Naive B cell (primary cell): Measurements from ENCODE around the gene PIP4P1. TPM values are rescaled to one million over a fixed set of nuclear protein-coding genes. Genes with fewer than 3 reads are reported as not detected.

Experiments
- polyA plus RNA-seq, 6 donors: library from polyadenylated mRNA; unstranded; fragments of 300-500 nt; fragmentation: Illumina TruSeq; gene quantifications; one replicate each; pipeline ENCODE4 v1.2.3, GENCODE V29; 2021; ENCODE audit warnings: low read depth in 6 of 6

Gene PIP4P1
- polyA plus RNA-seq, 6 donors from 2014 or later, result 40.1 to 67.6 (median 50.4) TPM

Other genes starting within 250 kb of the PIP4P1 start
- gene OR11H6, start 237.7 kb downstream of the PIP4P1 start, polyA plus RNA-seq, result not detected
- gene OR11H7, start 232.5 kb downstream of the PIP4P1 start, polyA plus RNA-seq, result not detected
- not detected for gene OR11H4, start 222.1 kb downstream of the PIP4P1 start, polyA plus RNA-seq
- gene TTC5, start 155.5 kb downstream of the PIP4P1 start, polyA plus RNA-seq, result 10 to 100 TPM; 21.8 to 28.5 (median 26.6) TPM
- gene CCNB1IP1, start 128.2 kb downstream of the PIP4P1 start, polyA plus RNA-seq, result 10 to 100 TPM; 24.9 to 44.6 (median 32.7) TPM
- gene PARP2, start 117.8 kb downstream of the PIP4P1 start, polyA plus RNA-seq, result 10 to 100 TPM in 3 of 6 donors, 1 to 10 TPM in 3; 6.2 to 17.0 (median 10.6) TPM
- gene TEP1, start 47.9 kb downstream of the PIP4P1 start, polyA plus RNA-seq, result 10 to 100 TPM in 1 of 6 donors, 1 to 10 TPM in 4, under 1 TPM in 1; 0.15 to 17.2 (median 7.7) TPM
- gene KLHL33, start 25.3 kb downstream of the PIP4P1 start, polyA plus RNA-seq, result under 1 TPM in 5 of 6 donors, not detected in 1; 0.13 to 0.51 (median 0.40) TPM
- gene OSGEP, start 6.6 kb downstream of the PIP4P1 start, polyA plus RNA-seq, result 10 to 100 TPM; 57.5 to 87.9 (median 67.4) TPM
- 100 to 1,000 TPM; 129 to 187 (median 180) TPM for gene APEX1, start 6.2 kb downstream of the PIP4P1 start, polyA plus RNA-seq
- 10 to 100 TPM; 24.1 to 67.8 (median 52.4) TPM for gene PNP, start 8.0 kb upstream of the PIP4P1 start, polyA plus RNA-seq
- under 1 TPM in 3 of 6 donors, not detected in 3; 0.23 to 0.45 (median 0.37) TPM for gene RNASE10, start 44.1 kb upstream of the PIP4P1 start, polyA plus RNA-seq
- gene RNASE9, start 99.6 kb upstream of the PIP4P1 start, polyA plus RNA-seq, result not detected
- gene RNASE11, start 126.6 kb upstream of the PIP4P1 start, polyA plus RNA-seq, result not detected
- not detected for gene RNASE12, start 129.9 kb upstream of the PIP4P1 start, polyA plus RNA-seq
- not detected for gene OR6S1, start 180.3 kb upstream of the PIP4P1 start, polyA plus RNA-seq
- gene RNASE4, start 223.1 kb upstream of the PIP4P1 start, polyA plus RNA-seq, result under 1 TPM in 5 of 6 donors, not detected in 1; 0.18 to 0.61 (median 0.34) TPM
- gene ANG, start 227.3 kb upstream of the PIP4P1 start, polyA plus RNA-seq, result under 1 TPM in 3 of 6 donors, not detected in 3; 0.53 to 0.63 (median 0.57) TPM